Right lobe of liver (tissue), 6 donors: Measurements from ENCODE around the gene ATXN2L. TPM values are rescaled to one million over a fixed set of nuclear protein-coding genes. Genes with fewer than 3 reads are reported as not detected.

Experiments used
- ATAC-seq, 4 donors: fragments of 200-7000 bp; cut with Tn5 transposase; one replicate each; pipeline ENCODE4 v1.9.1; 2020; ENCODE audit warnings: mild to moderate bottlenecking in 4 of 4, moderate library complexity in 4 of 4
- DNase-seq, 3 donors: peaks; one replicate each; pipeline ENCODE4 v3.0.0-alpha.2; 2020
- H3K27ac ChIP-seq, 3 donors: fragments of 200-600 bp; one replicate each; pipeline ENCODE4 v1.8.0; 2022
- H3K27me3 ChIP-seq, 2 donors: fragments of 200-600 bp; one replicate each; pipeline ENCODE4 v1.8.0; 2022
- H3K36me3 ChIP-seq, 4 donors: fragments of 200-600 bp; sonication (generic) in 1 of 4; one replicate each; pipeline versions ENCODE4 v1.5.1 to v1.8.0; 2017 to 2022; ENCODE audit warnings: control low read depth in 1 of 4
- H3K4me1 ChIP-seq, 4 donors: fragments of 200-600 bp; sonication (generic) in 1 of 4; one replicate each; pipeline versions ENCODE4 v1.5.1 to v1.8.0; 2017 to 2022; ENCODE audit warnings: control low read depth in 1 of 4
- H3K4me3 ChIP-seq, 3 donors: fragments of 200-600 bp; one replicate each; pipeline ENCODE4 v1.8.0; 2022
- H3K9me3 ChIP-seq, 4 donors: fragments of 200-600 bp; sonication (generic) in 1 of 4; one replicate each; pipeline versions ENCODE4 v1.5.1 to v1.8.0; 2017 to 2022; ENCODE audit warnings: control low read depth in 1 of 4
- POLR2A ChIP-seq: fragments of 450-650 bp; IDR thresholded peaks from one replicate; pipeline ENCODE4 v1.6.1; 2017; ENCODE audit warnings: antibody characterized with exemption, mild to moderate bottlenecking
- WGBS: methylation state at CpG from one replicate; pipeline ENCODE4 v1.1.6; 2018; ENCODE audit warnings: low coverage, low lambda C conversion rate; ENCODE audit not compliant: insufficient coverage; ENCODE audit errors: missing lambda C conversion rate; 5-methylcytosine and 5-hydroxymethylcytosine counted together
- intact Hi-C, 2 donors: fragments of 100-400 bp; cut with DNase I; formaldehyde crosslinking; loops; one replicate each; pipeline versions ENCODE4 v1.11.2 to v1.14.1; 2022
- total RNA-seq, 6 experiments: library from RNA; depleted of rRNA in 2 of 6; stranded (reverse); fragments of >200 nt in 2 of 6; fragmentation: NEBNext Ultra II Directional in 3 of 6; extraction: Animal tissue kit (Norgen Biotek cat#: 25700) in 3 of 6; gene quantifications; one replicate each; pipeline versions ENCODE4 v1.1.0 to v1.2.4, GENCODE V29; 2016 to 2023
- TF ChIP-seq, protein P1 (sequence below), 4 donors: fragments of 200-600 bp in 3 of 4; fragments of 450-650 bp in 1 of 4; IDR thresholded peaks; one replicate each; pipeline versions ENCODE4 v1.5.1 to v1.8.0; 2016 to 2022; ENCODE audit warnings: antibody characterized with exemption in 4 of 4, mild to moderate bottlenecking in 2 of 4
- donor health status: DM: no; HTN: yes; CAD: no.
- donor health status: DM: no; HTN: no; CAD: no.
- donor health status: DM: no; HTN: no; CAD: no.
- donor health status: DM: no; HTN: yes; CAD: no.
- donor health status: DM: no; HTN: yes; CAD: no.

The ATXN2L gene
- total RNA-seq, 6 experiments from 2014 or later, result 40.5 to 78.1 (median 57.2) TPM

DNA sequence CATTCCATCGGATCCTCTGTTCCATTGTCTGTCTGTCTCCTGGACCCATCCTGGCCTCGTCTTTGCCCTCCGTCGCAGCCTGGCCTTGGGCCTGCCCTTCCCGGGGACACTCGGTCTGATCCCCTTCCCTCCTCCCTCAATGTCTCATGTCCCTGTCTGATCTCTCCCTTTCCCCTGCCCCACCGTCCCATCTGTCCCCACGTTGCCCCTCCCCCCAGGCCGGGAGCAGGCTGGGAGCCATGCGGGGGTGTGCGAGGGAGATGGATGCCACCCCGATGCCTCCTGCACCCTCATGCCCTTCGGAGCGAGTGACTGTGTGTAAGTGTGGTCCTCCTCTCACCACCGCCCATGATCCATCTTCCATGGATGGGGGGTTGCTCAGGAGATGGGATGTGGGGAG lies 50.2 kb downstream of the ATXN2L start:
- no peak overlapping the region for H3K27ac ChIP-seq
- WGBS, result 100% methylated on average over 5 of the region's 15 CpGs
- H3K27me3 ChIP-seq, result no peaks in the 10 kb centered on the region
- H3K4me3 ChIP-seq, result no peak overlapping the region
- TF ChIP-seq, protein P1, sequence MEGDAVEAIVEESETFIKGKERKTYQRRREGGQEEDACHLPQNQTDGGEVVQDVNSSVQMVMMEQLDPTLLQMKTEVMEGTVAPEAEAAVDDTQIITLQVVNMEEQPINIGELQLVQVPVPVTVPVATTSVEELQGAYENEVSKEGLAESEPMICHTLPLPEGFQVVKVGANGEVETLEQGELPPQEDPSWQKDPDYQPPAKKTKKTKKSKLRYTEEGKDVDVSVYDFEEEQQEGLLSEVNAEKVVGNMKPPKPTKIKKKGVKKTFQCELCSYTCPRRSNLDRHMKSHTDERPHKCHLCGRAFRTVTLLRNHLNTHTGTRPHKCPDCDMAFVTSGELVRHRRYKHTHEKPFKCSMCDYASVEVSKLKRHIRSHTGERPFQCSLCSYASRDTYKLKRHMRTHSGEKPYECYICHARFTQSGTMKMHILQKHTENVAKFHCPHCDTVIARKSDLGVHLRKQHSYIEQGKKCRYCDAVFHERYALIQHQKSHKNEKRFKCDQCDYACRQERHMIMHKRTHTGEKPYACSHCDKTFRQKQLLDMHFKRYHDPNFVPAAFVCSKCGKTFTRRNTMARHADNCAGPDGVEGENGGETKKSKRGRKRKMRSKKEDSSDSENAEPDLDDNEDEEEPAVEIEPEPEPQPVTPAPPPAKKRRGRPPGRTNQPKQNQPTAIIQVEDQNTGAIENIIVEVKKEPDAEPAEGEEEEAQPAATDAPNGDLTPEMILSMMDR (IDR thresholded peaks at IDR 0.05), result no peak
- no peak for TF ChIP-seq POLR2A
- H3K36me3 ChIP-seq, result peaks cover 0 to 34% (median 18%) of the 10 kb centered on the region in 4 donors
- no peaks in the 10 kb centered on the region for H3K4me1 ChIP-seq
- intact Hi-C loops, result no loop called here
- no peak for ATAC-seq
- H3K9me3 ChIP-seq, result no peaks in the 10 kb centered on the region
- DNase-seq, result no peak

DNA sequence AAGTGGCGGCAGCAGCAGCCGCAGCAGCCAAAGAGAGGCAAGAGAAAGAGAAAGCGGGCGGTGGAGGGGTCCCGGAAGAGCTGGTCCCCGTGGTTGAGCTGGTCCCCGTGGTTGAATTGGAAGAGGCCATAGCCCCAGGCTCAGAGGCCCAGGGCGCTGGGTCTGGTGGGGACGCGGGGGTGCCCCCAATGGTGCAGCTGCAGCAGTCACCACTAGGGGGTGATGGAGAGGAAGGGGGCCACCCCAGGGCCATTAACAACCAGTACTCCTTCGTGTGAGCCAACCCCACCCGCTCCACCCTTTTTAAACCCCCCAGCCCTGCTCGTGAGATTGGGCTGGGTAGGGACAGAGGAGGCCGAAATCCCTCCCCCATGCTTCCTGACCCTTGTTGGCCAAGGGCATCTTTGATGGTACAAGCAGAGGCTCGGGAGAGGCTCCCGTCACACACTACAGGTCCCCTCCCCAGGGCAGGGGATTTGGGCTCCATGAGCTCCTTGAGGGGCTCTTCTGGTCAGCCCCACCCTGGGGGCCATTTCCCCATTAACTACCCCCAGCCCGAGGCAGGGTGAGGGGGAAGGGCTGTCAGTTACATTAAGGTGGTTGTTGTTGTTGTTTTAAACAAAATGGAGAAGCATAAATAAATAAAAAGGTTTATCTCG lies 50.9 kb downstream of the ATXN2L start:
- peak; percentile 34 to 65 (median 56) for ATAC-seq
- no peak for TF ChIP-seq POLR2A
- TF ChIP-seq, protein P1 (IDR thresholded peaks at IDR 0.05), result peak; percentile 49 to 63 (median 56)

GRCh38 chr16:28874406-28874805 lies 51.6 kb downstream of the ATXN2L start:
- Histone ChIP-seq H3K4me3 (no peak overlapping the region), H3K36me3 (peaks cover 0 to 19% (median 11%) of the 10 kb centered on the region in 4 donors), H3K4me1 (peaks cover 0 to 4% (median 2%) of the 10 kb centered on the region in 4 donors), H3K9me3 (no peaks in the 10 kb centered on the region), H3K27me3 (no peaks in the 10 kb centered on the region), H3K27ac (no peak overlapping the region)
- intact Hi-C loops, result no loop called here
- TF ChIP-seq, protein P1 (IDR thresholded peaks at IDR 0.05), result no peak
- no peak for TF ChIP-seq POLR2A
- DNase-seq, result no peak
- WGBS, result 100% methylated on average over 1 of the region's 6 CpGs
- ATAC-seq, result no peak

More for the DNA sequence above, 50.9 kb downstream of the ATXN2L start:
- H3K9me3 ChIP-seq, result no peaks in the 10 kb centered on the region
- intact Hi-C loops, result no loop called here
- peak in 1 of 3 donors; percentile 47 for DNase-seq
- H3K4me3 ChIP-seq, result no peak overlapping the region
- H3K4me1 ChIP-seq, result no peaks in the 10 kb centered on the region
- no peaks in the 10 kb centered on the region for H3K27me3 ChIP-seq
- no peak overlapping the region for H3K27ac ChIP-seq
- WGBS, result 83% methylated on average over 10 of the region's 18 CpGs
- H3K36me3 ChIP-seq, result peaks cover 0 to 26% (median 15%) of the 10 kb centered on the region in 4 donors

DNA sequence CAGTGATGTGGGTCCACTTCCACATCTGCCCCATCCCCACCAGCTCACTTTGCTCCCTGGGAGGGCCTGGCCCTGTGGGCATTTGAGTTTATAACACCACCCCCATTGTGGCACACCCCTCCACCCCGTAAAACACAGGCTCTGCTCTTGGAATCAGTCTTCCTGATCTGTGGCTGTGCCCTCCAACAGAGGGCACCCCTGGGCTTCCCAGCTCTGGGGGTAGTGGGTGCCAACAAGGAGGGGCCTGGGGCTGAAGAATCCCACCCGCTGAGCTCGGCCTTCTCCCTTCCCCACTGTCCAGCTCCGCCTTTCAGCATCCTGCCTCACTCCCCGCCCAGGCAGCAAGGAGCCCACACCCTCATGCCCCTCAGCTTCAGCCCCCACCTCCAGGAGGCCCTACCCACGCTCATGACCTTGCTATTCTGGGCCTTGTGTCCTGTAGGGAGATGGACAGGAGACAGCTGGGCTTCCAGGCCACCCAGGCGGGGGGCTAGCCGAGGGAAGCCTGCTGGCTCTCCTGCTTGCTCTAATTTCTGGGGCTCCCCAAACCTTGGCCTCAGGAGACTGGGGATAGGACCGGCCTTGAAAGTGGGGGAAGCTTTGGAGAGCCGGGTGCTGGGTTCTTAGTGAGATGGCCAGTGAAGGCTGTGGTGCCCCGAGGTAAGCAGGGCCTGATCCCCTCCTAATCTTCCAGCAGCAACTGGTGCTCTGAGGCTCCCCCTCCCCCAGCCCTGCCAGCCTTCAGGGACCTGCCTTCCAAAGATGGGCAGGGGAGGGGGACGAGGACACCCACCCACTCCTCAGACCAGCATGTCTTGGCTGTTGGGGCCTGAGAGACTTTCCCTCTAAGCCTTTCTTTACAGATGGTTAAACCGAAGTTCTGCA lies 52.6 kb downstream of the ATXN2L start:
- Histone ChIP-seq H3K27ac (no peak overlapping the region), H3K9me3 (no peaks in the 10 kb centered on the region), H3K27me3 (no peaks in the 10 kb centered on the region), H3K4me1 (peaks cover 0 to 6% (median 3%) of the 10 kb centered on the region in 4 donors), H3K4me3 (no peak overlapping the region), H3K36me3 (peaks cover 0 to 9% (median 6%) of the 10 kb centered on the region in 4 donors)
- intact Hi-C loops, result no loop called here
- DNase-seq, result no peak
- TF ChIP-seq, protein P1 (IDR thresholded peaks at IDR 0.05), result no peak
- TF ChIP-seq POLR2A, result no peak
- WGBS, result 41% methylated on average over 2 of the region's 13 CpGs
- ATAC-seq, result no peak
